HG03280 (cell line): ENCODE results near the gene JDP2.

Experiments
- ATAC-seq: cut with Tn5 transposase; IDR thresholded peaks from one replicate; pipeline ENCODE4 v1.9.1; 2021; ENCODE audit warnings: mild to moderate bottlenecking, moderate library complexity; ENCODE audit not compliant: unreplicated experiment

The JDP2 gene

DNA sequence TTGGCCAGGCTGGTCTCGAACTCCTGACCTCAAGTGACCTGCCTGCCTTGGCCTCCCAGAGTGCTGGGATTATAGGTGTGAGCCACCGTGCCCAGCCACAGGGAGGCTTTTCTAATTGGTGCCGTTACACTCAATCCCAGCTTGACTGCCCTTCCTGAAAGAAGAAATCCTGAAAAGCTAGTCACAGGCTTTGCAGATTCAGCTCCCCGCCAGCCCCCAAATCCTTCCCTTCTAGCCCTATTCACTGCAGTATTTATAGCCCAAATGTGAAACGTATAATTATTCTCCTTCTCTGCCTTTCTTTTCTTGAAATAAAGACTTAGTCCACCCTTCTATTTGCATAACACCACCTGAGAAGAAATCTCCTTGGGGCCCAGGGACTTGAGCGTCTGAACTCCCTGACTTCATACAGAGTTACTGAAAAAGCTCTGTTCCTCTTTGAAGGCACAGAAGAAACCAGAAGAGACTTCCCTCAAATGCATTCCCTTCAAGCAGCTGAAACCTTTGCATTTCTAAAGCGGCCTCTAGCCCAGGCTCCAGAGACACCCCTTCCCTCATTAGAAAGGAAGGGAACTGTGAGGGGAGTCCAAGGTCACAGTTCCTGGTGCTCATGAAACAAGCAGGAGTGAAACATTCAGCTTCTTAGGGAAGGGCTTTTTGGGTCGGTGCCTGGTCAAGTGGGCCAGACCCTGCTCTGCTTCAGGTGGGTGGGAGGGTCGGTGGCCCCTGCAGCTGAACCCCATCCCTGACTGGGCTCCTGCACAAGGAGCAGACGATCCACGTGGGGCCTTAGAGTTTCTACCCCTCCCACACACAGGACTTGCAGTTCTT, 52.2 kb downstream of the JDP2 start:
- peak; percentile 81 for ATAC-seq

GRCh38 chr14:75482366-75482765, 54.5 kb downstream of the JDP2 start:
- no peak for ATAC-seq

DNA sequence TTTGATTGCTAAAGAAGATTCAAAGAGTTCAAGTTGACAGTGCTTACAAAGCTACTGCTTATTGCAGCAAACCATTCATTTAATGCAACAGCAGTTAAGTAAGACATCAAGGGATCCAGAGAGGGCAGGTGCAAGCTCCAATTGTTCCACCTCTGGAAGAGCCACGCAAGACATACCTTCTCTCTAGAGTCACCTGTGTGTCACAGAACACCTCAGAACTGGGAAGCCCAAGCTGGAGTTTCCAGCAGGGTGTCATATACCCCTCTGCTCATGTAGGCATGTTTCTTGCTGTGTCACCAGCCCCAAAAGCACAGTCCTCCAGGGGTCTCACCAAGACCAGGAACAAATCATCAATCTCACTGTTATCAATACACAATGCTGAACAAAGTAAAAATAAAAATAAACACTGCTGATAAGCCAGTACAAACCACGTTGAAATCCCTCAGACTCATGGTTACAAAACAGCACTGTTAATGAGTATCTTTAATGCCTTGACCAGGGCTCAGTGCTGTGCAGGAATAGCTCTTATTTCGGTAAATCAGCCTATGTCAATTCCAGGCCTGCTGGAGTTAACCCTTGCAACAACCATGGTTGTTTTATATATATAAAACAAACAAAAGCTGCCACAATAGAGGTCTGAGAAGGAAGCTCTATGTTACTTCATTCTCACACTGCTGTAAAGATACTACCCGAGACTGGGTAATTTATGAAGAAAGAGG, 57.0 kb downstream of the JDP2 start:
- no peak for ATAC-seq

- ATAC-seq: no peak
These were observed 58.5 kb downstream of the JDP2 start for GRCh38 chr14:75486318-75486717.

DNA sequence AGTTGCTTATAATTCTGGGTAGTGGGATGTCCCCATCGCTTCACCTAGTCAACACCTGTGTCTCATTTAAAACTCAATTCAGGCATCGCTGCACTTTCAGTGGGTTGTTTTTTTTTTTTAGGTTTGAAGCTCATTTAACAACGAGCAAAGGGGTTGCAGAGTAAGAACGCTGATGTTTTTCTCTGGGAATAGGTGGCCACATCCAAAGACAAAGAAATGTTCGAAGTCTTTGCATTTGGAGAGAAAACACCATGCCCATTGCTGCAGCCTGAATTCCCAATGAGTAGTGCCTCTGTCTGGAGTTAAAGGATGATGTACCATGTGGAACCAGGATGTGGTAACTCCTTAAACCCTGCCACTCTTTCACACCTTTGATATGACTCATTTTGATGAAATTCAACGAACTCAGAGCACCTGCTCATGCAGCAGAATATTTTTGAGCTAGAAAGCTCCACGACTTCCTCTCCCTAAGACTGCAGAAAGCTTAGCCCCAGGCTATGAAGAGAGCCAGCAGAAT, 59.4 kb downstream of the JDP2 start:
- ATAC-seq: peak; percentile 58

- ATAC-seq: no peak
These were observed 61.6 kb downstream of the JDP2 start for GRCh38 chr14:75489480-75489837.

DNA sequence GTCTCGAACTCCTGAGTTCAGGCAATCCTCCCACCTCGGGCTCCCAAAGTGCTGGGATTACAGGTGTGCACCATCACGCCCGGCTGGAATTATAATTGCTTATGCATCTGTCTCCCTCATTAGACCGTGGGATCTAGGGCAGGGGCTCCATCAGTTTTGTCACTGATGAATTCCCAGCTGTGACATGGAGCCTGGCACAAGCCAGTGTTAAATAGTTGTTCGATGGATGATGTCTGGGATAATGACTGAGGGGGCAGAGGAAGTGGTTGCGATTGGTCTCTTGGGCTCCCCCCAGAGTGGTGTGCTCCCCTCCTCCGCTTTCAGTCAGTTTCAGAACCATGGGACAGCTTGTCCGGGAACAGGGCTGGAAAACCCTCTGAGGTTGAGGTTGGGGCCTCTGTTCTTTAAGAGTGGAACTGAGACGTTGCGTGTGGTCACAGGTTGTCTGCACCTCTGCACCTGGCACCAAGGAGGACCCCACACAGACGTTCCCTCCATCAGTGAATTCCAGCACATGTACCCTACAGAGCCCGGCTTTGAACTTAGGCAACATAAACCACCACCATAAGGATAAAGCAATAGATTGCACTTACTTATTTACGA, 63.7 kb downstream of the JDP2 start:
- ATAC-seq: no peak

DNA sequence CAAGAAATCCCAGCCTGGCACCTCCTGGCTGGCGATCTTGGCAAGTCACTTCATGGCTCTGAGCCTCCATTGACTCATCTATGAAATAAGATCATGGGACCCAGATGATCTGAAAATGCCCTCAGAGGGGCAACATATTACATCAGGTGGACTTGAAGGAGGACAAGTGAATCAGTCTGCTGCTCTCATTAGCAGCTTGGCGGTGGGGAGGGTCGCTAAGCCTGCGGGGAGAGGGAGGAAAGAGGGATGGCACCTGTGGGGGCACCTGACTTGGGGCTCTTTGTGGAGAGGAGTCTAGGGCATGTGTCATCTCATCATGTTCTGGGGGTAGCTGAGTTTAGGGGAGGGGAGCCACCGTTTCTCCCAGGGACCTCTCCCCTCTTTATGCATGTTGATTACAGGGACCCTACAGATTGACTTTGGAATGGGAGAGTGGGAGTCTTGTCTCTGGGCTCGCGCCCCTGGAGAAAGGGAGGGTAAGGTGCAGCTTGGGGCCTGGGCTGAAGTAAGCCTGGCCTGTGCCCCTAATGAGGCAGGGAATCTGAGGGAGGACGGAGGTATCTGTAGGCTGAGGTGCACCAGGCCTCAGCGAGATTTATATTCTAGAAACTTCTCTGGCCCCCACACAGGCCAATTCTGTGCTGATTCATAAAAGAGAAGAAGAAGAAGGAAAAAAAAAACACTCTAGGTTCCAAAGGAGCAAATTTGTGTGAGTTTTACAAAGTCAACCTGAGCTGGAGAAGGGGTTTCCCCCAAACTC, 65.2 kb downstream of the JDP2 start:
- ATAC-seq: no peak

DNA sequence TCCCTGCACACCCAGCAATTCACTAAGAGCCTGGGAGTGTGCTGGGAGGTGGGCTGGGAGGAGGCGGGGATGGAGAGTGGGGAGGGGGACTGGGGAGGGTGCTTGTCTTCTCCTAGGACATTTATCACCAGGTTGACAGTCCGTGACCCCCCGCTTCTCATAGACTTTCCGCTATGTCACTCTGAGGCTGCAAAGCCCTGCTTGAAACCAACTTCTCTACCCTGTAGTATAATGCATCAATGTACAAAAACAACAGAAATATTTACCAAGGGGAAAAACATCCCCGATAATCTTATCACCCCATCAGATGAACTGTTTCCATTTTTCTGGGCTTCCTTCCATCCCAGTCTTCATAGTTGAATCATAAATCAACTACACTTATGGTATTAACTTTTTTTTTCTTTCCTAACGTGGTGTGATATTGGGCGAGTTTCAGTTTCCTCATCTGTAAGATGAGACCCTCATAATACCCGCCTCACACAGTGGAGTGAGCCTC, 65.8 kb downstream of the JDP2 start:
- ATAC-seq: no peak

DNA sequence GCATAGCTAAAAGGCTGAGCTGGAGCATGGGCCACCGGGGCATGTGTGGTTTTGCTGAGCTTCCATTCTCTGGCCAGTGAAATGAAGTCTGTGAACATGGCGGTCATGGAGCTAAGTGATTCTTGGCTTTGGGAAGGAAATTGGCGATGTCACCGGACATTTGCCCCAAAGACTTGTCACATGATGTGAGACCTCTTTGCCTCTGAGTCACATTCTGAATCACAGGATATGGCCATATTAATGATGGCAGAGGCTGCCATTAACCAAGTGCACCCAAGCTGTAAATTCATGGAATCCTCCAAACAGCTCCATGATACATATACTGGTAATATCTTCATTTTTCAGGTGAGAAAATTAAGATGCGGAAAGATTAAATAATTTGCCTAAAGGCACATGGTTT, 67.1 kb downstream of the JDP2 start:
- ATAC-seq: no peak

DNA sequence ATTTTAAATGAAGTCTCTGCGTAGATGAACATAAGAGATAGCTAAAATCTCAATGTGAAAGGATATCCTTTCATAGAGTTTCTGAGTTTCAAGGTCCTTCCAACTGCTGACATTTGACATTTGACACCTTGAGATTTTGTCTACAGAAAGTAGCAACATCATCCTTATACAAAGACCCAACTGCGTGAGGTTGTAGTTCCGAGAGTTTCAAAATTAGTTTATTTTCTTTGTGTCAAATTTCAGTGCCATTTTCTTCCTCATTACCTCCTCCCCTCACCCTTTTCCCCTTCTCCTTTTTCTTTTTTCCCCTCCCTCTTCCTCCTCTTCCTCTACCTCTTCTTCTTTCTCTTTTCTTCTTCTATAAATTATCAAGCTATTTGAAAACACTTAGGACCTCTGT, 67.6 kb downstream of the JDP2 start:
- ATAC-seq: no peak

- ATAC-seq: no peak
These were observed 68.1 kb downstream of the JDP2 start for GRCh38 chr14:75495882-75496281.

DNA sequence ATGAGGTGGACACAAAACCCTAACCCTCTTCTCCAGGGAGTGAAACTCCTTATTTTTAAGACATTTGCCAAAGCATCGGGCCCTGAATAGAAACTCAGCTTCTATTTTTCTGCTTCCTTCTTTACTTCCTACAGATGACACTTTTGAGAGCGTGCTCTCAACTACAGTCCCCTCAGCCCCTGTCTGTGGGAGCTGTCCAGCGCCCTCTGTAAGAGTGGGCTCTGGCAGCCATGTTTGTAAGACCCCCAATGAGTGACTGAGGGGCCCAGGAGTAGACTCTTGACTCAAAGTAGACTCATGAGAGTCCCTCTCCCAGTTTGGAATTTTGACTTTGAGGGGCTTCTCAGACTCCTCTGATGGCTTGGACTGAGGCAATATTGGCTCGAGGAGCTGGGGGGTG, 68.9 kb downstream of the JDP2 start:
- ATAC-seq: no peak

GRCh38 chr14:75497191-75497590, 69.4 kb downstream of the JDP2 start:
- ATAC-seq: no peak

GRCh38 chr14:75497701-75498100, 69.9 kb downstream of the JDP2 start:
- ATAC-seq: no peak

GRCh38 chr14:75499084-75499875, 71.5 kb downstream of the JDP2 start:
- peak; percentile 63 for ATAC-seq

GRCh38 chr14:75501080-75501479, 73.3 kb downstream of the JDP2 start:
- ATAC-seq: no peak

- ATAC-seq: no peak
These were observed 76.6 kb downstream of the JDP2 start for GRCh38 chr14:75504411-75504810.

DNA sequence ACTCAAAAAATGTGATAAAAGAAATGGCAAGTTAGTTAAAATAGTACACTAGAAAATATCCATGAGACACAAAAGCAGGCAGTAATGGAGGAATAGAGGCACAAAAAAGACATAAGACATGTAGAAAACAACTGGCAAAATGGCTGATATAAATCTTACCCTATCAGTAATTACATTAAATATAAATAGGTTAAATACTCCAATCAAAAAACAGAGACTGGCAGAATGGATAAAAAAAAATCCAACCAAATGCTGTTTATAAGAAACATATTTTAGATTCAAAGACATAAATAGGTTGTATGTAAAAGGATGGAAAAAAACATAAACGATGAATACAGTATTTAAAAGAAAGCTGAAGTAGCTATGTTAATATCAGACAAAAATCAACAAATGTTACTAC, 79.1 kb downstream of the JDP2 start:
- no peak for ATAC-seq

- ATAC-seq: no peak
These were observed 82.7 kb downstream of the JDP2 start for GRCh38 chr14:75510547-75510946.
